Measurements from ENCODE around the gene UBC.
A peak's percentile ranks its signal among the peaks of the same experiment; 100 is the strongest.

The UBC gene

DNA sequence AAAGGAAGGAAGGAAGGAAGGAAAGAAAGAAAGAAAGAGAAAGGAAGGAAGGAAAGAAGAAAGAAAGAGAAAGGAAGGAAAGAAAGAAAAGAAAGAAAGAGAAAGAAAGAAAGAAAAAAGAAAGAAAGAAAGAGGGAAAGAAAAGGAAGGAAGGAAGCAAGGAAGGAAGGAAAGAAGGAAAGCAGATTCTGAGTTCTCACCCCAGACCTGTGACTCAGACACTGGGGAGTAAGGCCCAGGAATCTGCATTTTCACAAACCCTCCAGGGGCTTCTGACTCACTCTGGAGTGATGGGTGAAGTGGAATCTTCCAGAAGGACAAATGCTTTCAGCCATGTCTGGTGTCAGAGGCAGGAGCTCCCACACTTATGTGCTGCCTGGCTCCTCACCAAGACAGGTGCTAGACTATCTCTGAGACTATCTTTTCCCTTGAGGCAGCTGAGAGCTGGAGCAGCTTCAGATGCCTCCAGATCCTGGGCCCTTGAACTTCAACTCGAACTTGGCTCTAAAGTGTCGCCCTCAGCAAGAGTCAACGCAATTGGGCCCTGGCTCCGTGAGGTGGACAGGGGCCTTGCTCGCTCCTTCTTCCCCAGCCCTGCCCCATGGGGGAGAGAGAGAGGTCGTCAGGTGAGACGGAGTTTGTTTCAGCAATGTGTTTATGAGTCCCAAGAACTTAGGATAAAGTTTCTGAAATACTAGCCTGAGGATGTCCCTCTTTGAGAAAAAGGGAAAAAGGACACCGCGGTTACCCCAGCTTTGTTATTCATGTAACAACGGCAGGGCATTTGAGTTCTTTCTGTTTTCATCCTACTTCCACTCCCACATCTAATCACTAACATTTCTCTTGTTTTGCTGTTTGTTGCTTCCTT is 31.0 kb downstream of the UBC start:
- no peak for DNase-seq

GRCh38 chr12:124881123-124881522 is 33.3 kb downstream of the UBC start:
- DNase-seq = peak; percentile 40

- peak; percentile 63 for DNase-seq
These were observed 34.1 kb downstream of the UBC start for GRCh38 chr12:124880335-124880734.

- no peak for DNase-seq
These were observed 35.5 kb downstream of the UBC start for GRCh38 chr12:124878795-124879516.

DNA sequence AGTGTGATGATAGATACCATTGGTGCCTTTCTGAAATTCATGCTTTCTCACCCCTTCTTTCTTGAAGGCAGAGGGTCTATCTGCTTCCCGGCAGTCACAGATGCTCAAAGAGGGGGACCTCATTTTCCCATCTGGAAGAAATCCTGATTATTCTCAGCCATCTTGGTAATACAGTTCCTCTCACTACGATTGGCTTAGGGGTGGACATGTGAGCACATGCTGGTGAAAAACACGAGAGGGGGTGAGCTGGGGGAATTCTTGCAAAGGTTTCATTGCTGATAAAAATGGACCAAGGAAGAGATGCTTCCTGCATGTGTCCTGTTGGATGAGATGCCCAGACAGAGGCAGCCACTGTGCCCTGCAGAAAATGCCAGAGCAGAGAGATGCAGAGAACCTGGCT is 37.0 kb downstream of the UBC start:
- no peak for DNase-seq

GRCh38 chr12:124876171-124876570 is 38.3 kb downstream of the UBC start:
- DNase-seq = no peak

DNA sequence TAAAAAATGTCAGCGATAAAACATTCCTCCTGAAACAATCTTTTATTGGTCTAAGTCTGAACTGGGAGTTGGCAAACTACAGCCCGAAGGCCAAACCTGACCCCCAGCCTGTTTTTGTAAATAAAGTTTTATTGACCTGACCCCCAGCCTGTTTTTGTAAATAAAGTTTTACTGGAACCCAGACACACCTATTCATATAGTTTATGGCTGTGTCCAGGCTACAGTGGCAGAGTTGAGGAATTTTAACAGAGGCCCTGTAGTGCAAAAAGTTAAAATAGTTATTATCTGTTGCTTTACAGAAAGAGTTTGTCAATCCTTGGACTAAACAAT is 38.7 kb downstream of the UBC start:
- DNase-seq = no peak

DNA sequence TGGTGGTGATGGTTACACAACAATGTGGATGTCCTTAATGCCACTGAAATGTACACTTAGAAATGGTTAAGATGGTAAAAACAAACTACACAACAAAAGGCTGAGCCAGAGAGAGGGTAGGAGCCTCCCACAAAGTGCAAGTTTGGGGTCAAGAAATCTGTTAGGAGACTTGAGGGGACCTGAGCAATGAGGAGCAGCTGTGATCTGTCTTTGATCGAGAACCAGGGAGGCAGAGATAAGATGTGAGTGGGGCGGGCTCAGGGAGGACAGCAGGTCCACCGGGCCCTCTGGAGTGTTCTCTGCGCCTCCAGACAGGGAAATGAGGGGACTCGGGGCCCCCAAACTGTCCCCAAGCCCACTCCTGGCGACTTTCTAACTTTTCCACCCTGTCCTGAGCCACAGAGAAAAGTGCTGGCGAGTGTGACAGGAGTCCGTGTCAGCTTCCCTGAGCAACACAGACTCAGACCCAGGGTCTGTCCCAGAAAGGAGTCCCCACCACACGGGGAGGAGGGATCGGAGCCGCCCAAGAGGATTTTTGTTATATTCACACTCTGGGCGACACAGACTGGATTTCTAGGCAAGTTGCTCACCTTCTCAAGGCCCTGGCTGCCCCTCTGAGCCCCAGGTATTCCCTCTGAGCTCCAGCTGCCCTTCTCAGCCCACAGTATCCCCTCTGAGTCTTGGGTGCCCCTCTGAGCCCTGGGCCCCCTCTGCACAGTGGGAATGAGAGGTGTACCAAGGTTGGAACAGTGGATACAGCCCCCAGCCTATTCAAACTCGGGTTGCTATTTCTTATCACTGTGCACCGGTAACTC is 39.3 kb downstream of the UBC start:
- no peak for DNase-seq

GRCh38 chr12:124874188-124874587 is 40.3 kb downstream of the UBC start:
- no peak for DNase-seq

DNA sequence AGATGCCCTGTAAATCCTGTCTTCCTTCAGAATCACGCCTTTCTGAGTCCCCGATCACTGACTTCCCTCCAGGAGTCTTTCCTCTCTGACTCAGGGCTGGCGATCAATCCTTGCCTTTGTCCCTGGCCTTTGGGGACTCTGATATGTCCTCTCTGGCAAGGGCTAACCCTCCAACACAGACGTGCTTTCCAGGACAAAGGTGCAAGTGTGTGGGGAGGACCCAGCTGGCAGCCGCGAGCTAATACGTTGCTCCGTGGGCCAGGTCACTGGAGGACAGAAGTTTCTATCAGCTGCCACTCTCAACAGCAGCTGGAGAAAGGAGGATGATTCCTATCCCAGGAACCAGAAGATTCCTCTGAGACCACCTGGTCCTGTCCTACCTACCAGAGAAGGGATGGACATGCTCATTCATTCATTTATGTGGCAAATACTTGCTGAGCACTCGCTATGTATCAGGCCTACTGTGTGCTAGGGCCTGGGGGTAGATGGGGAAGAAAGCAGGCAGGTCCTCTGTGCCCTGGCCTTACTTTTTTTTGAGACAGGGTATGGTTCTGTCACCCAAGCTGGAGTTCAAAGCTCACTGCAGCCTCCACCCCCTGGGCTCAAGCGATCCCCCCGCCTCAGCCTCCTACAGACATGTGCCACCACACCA is 42.3 kb downstream of the UBC start:
- no peak for DNase-seq

- DNase-seq = no peak
These were observed 43.2 kb downstream of the UBC start for GRCh38 chr12:124871297-124871696.

GRCh38 chr12:124870515-124870914 is 43.9 kb downstream of the UBC start:
- DNase-seq = no peak

DNA sequence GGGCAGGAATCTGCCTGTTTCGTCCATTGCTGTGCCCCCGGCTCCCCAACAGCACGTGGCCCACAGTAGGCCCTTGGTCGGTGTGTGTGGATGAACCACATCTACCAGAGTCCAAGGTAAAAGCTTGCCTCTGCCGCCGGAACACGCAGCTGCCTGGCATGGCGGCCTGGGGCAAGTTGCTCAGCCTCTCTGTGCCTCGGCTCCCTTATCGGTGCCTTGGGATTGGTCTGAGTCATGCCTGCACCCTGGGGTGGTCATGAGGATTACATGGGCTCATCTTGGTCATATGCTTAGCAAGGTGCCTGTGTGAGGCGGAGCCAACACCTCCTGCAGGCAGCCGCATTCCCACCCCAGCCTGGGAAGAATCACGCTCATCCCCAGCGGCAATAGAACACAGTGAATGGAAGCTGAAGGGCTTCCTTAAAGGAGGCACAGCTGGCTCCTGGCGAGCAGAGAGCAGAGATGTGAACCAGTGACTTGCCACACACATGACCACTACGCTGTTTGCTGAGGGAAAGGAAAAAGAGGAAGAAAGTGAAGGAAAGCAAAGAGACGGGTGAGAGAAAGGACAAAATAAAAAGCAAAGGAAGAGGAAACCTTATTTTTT is 45.3 kb downstream of the UBC start:
- DNase-seq = peak; percentile 95

- peak; percentile 61 for DNase-seq
These were observed 46.0 kb downstream of the UBC start for GRCh38 chr12:124868252-124869058.

- no peak for DNase-seq
These were observed 47.0 kb downstream of the UBC start for GRCh38 chr12:124867401-124867930.

- DNase-seq = no peak
These were observed 47.5 kb downstream of the UBC start for GRCh38 chr12:124866883-124867400.

DNA sequence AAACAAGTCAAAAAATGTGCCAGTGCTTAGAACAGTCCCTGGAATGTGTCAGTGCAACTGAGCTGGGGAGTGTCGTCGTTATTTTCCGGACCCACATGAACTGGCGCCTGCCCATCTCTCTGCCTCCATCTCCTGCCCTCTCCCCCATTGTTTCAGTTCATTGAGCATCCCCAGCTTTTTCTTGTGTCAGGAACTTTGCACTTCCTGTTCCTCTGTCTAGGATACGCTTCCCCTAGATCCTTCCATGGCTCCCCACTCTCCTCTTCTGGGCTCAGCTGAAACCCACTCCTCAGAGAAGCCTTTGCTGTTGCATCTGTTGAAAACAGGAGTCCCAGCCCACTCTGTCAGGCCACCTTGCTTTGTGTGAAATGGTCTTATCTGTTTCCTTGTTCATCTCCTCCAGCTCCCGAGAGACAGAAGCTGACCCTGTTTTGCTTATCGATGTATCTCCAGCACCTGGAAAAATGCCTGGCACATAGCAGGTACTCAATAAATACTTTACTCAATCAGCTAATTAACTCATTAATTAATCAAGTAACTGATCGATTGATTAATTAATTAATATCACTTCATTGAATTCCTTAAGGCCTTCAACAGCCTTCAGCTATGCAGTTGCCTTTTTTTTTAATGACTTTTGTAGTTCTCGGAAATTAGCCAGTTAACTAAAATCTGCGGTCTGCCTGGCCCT is 48.1 kb downstream of the UBC start:
- no peak for DNase-seq

DNA sequence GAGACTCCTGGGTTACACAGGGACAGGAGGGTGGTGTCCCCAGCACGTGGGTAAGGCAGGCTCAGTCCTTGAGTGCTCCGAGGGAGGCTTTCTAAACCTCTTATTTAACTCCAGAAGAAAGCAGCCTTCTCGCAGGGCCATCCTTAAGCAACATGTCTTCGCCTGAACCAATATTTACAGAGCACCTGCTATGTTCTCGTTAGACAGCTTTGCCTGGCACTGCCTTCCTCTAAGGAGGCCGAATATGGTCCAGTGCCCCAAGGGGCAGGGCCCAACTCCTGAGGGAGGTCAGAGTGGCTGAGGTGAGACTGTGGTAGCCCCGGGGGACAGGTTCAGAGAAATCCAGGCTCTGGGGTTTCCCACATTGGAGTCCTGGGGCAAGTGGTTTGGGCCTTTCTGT is 48.7 kb downstream of the UBC start:
- DNase-seq = no peak

DNA sequence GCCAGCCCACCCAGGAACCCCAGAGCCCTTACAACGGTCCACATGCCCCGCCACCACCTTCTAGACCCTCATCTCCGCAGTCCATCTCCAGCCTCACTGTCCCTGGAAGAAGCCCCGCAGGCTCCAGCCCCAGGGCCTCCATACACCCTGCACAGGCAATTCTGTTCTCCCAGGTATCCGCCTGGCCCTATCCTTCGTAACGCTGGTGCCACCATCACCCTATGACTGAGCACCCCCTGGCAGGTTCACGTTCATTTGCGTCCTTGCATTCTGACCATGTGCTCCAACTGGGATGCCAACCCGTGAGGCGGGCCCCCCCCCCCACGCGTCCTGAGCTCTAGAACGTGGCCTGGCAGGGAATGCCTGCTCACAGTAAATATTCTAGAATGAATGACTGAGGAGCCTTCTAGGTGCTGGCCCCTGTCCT is 50.1 kb downstream of the UBC start:
- DNase-seq = no peak
